BJ (cell line): ENCODE data around the gene EFNA5. TPM values are rescaled to one million over a fixed set of nuclear protein-coding genes. Genes with fewer than 3 reads are reported as not detected.

Experiments
- CTCF ChIA-PET: fragments of 350-600 bp; formaldehyde crosslinking; extraction: SDS; loops from one replicate; lab custom pipeline; 2021; ENCODE audit warnings: antibody characterized with exemption, inconsistent platforms; lab: Yijun Ruan, JAX
- POLR2A ChIA-PET: fragments of 300-600 bp; sonication (Branson Sonifier 250); formaldehyde crosslinking; extraction: SDS; loops from one replicate; lab custom pipeline; 2021; ENCODE audit warnings: antibody characterized with exemption; lab: Charles Lee
- DNase-seq: peaks from one replicate; pipeline ENCODE4 v3.0.0-alpha.2; 2011; ENCODE audit warnings: low read depth
- H3K27me3 ChIP-seq: 2 replicates; pipeline ENCODE4 v1.6.0; 2011; ENCODE audit warnings: low read length; ENCODE audit not compliant: control insufficient read depth, insufficient read depth
- H3K36me3 ChIP-seq: 2 replicates; pipeline ENCODE4 v1.5.1; 2011; ENCODE audit warnings: low read length; ENCODE audit not compliant: control insufficient read depth, insufficient read depth
- H3K4me3 ChIP-seq: 2 replicates; pipeline ENCODE4 v1.5.1; 2011; ENCODE audit warnings: low read depth, mild to moderate bottlenecking, control low read depth, low read length
- polyA plus RNA-seq: library from polyadenylated mRNA; depleted of rRNA; stranded (reverse); fragments of >200 nt; gene quantifications from 2 replicates; pipeline ENCODE4 v1.2.3, GENCODE V29; 2011
- TF ChIP-seq, protein P1 (sequence below): IDR thresholded peaks from 2 replicates; pipeline ENCODE4 v1.5.1; 2011; ENCODE audit warnings: low read depth, mild to moderate bottlenecking, control low read depth, inconsistent platforms, low read length, moderate library complexity; ENCODE audit not compliant: insufficient read depth

Gene EFNA5
- polyA plus RNA-seq, 1 experiment: 0.67 TPM

DNA sequence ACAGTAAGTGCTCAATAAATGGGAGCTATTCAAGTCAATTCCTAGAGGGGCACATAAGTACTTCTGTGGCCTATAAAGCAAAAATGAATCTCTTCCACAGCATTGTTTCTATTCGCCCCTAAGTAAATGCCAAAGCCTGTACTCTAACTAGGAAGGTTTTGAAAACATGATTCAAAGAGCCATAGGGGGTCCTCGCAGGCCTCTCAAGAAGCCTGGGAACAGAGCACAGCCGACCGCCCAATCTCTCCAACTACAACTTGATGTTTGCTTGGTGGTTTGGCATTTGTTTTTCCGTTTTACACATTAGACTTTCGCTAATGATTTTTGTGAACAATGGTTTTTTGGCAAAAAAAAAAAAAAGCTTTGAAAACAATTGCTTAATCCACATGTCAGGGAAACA is 19.4 kb downstream of the EFNA5 start:
- CTCF ChIA-PET: no interaction called here
- TF ChIP-seq, protein P1, sequence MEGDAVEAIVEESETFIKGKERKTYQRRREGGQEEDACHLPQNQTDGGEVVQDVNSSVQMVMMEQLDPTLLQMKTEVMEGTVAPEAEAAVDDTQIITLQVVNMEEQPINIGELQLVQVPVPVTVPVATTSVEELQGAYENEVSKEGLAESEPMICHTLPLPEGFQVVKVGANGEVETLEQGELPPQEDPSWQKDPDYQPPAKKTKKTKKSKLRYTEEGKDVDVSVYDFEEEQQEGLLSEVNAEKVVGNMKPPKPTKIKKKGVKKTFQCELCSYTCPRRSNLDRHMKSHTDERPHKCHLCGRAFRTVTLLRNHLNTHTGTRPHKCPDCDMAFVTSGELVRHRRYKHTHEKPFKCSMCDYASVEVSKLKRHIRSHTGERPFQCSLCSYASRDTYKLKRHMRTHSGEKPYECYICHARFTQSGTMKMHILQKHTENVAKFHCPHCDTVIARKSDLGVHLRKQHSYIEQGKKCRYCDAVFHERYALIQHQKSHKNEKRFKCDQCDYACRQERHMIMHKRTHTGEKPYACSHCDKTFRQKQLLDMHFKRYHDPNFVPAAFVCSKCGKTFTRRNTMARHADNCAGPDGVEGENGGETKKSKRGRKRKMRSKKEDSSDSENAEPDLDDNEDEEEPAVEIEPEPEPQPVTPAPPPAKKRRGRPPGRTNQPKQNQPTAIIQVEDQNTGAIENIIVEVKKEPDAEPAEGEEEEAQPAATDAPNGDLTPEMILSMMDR: no peak
- no peak for DNase-seq
- no peaks in the 10 kb centered on the region for H3K27me3 ChIP-seq
- H3K4me3 ChIP-seq: no peak overlapping the region
- POLR2A ChIA-PET: no interaction called here
- no peaks in the 10 kb centered on the region for H3K36me3 ChIP-seq

DNA sequence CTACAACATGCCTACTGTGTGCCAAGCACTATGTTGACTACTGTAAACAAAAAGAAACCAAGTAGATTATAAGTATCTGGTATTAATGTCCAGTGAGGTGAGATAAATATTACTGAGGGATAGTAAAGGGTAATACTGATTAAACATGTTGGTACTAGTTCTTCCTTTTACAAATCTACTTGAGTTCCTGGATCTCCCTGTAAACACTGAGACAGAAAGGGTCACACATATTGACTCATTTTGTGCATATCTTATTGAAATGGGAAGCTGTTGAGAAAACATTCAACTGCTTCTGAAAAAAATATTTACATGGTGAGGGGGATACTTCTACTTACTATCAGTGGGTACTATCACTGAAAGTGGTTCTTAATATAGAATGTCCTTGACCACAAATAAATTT is 24.3 kb downstream of the EFNA5 start:
- TF ChIP-seq, protein P1: no peak
- ChIA-PET CTCF (no interaction called here), POLR2A (no interaction called here)
- Histone ChIP-seq H3K27me3 (no peaks in the 10 kb centered on the region), H3K4me3 (no peak overlapping the region), H3K36me3 (no peaks in the 10 kb centered on the region)
- DNase-seq: no peak

DNA sequence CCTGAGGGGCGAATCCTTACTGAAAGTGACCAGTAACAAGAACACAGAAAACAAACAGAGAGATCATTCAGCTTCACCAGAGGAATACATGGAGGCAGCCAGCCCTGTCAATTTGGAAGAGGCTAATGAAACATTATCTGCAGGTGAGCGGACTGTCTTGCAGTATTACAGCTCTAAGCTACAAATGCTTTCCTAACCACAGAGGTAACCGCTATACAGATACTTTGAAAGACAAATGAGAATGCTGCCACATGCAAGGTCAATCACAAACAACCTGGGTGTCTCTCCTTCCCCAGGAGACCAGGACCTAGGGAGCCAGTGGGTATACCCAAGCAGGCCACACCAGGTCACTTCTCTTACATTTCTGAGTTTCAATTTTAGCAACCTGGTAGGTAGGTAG is 30.2 kb downstream of the EFNA5 start:
- no peaks in the 10 kb centered on the region for H3K27me3 ChIP-seq
- TF ChIP-seq, protein P1: no peak
- ChIA-PET POLR2A (no interaction called here), CTCF (interaction anchor here (0.9 kb wide), 1 partner anchor 12 kb away, joined by 3 read pairs; no protein-coding TSS in a partner anchor)
- H3K4me3 ChIP-seq: no peak overlapping the region
- DNase-seq: no peak
- H3K36me3 ChIP-seq: no peaks in the 10 kb centered on the region

DNA sequence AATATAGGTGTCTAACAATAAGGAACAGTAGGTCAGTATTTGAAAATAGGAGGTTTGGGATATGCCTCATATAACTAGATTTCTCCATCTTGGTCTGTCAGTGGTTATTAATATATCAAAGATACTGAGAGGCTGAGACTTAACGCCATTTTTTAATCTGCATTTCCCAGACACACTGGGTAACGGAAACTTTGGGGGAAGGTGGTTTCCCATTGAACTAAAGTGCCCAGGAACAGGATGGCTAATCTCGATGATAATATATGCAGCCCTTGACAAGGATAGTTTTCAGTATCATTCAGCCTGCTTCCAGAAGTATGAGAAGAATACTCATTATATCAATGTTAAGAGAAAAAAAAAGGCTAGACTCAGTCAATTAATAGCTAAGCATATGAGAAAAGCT is 30.7 kb downstream of the EFNA5 start:
- TF ChIP-seq, protein P1: no peak
- ChIA-PET POLR2A (no interaction called here), CTCF (interaction anchor here (0.9 kb wide), 1 partner anchor 12 kb away, joined by 3 read pairs; no protein-coding TSS in a partner anchor)
- no peak for DNase-seq
- Histone ChIP-seq H3K4me3 (no peak overlapping the region), H3K36me3 (no peaks in the 10 kb centered on the region), H3K27me3 (no peaks in the 10 kb centered on the region)

DNA sequence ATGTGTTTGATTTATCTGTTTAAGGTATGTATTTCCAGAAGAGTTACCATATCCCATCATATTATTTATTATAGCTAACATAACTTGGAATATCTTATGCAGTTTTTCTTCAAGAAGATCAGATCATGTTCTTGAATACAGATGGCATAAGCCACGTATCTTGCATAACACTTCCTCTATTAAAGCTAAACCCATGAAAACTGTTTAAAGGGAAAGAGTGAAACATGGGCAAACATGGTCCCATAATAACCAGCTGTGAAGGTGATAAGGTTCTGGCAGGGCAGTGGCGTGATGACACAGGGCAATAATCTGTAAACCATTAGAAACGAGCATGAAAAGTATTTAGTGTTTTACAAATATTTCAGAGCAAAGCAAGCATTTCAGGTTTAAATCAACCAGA is 34.2 kb downstream of the EFNA5 start:
- CTCF ChIA-PET: no interaction called here
- Histone ChIP-seq H3K36me3 (no peaks in the 10 kb centered on the region), H3K4me3 (no peak overlapping the region), H3K27me3 (no peaks in the 10 kb centered on the region)
- POLR2A ChIA-PET: no interaction called here
- TF ChIP-seq, protein P1: no peak
- DNase-seq: no peak
